ENCODE measurements around the gene CDC42BPA. TPM values are rescaled to one million over a fixed set of nuclear protein-coding genes. Genes with fewer than 3 reads are reported as not detected.

CDC42BPA gene
- total and polyA plus RNA-seq, 3 donors from 2014 or later: 39.9 to 109 (median 105) TPM

DNA sequence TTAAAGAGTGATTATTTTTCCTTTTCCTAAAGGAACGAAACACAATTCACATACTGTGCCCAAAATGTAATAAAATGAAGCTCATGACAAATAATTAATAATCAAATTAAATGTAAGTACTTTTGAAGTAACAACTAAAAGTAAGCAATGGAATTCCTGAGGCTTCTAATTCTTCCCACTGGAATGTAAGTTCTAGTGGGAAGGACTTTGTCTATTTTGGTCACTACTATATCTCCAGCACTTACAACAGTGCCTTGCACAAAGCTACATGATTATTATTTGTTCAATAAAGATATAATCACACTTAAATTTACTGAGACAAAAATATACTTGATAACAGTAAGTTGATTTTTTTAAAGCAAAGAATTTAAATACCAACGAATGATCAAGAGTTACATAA, 249.4 kb downstream of the CDC42BPA start:
- TF ChIP-seq, protein P1, sequence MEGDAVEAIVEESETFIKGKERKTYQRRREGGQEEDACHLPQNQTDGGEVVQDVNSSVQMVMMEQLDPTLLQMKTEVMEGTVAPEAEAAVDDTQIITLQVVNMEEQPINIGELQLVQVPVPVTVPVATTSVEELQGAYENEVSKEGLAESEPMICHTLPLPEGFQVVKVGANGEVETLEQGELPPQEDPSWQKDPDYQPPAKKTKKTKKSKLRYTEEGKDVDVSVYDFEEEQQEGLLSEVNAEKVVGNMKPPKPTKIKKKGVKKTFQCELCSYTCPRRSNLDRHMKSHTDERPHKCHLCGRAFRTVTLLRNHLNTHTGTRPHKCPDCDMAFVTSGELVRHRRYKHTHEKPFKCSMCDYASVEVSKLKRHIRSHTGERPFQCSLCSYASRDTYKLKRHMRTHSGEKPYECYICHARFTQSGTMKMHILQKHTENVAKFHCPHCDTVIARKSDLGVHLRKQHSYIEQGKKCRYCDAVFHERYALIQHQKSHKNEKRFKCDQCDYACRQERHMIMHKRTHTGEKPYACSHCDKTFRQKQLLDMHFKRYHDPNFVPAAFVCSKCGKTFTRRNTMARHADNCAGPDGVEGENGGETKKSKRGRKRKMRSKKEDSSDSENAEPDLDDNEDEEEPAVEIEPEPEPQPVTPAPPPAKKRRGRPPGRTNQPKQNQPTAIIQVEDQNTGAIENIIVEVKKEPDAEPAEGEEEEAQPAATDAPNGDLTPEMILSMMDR (IDR thresholded peaks at IDR 0.05): no peak
- no peak for TF ChIP-seq POLR2A (IDR thresholded peaks at IDR 0.05)
- H3K27ac ChIP-seq: no peak overlapping the region
- H3K4me3 ChIP-seq: no peak overlapping the region
- H3K9me3 ChIP-seq: no peaks in the 10 kb centered on the region
- no peaks in the 10 kb centered on the region for H3K27me3 ChIP-seq
- intact Hi-C loops (cut with DNase I; ENCODE audit: low total_unique reads): no loop called here
- no peak for DNase-seq
- no peaks in the 10 kb centered on the region for H3K4me1 ChIP-seq
- WGBS, 2 donors: 72 to 75% methylated on average over 2 of the region's 2 CpGs
- H3K36me3 ChIP-seq (ENCODE audit: low read depth, missing control alignments): no peaks in the 10 kb centered on the region

DNA sequence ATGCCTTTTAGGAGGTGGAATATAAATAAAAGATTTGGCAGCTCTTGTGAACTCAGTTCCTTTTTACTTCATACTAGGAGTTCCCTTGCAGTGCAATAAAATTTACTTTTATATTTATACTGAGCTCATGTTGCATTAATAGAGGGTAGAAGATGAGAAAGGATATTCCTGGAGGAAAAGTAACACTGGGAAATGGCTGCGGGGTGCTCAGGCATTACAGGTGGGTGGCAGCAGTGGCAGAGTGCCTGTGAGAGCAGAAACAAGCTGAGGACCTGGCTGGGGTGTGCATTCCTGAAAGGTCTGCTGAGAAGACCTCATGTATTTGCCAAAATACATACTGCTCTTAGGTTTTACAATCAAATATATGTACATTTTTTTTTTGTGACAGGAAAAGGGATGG, 251.3 kb downstream of the CDC42BPA start:
- H3K4me1 ChIP-seq: no peaks in the 10 kb centered on the region
- H3K27me3 ChIP-seq: no peaks in the 10 kb centered on the region
- H3K9me3 ChIP-seq: no peaks in the 10 kb centered on the region
- intact Hi-C loops (cut with DNase I; ENCODE audit: low total_unique reads): no loop called here
- H3K4me3 ChIP-seq: no peak overlapping the region
- TF ChIP-seq, protein P1 (IDR thresholded peaks at IDR 0.05): no peak
- TF ChIP-seq POLR2A (IDR thresholded peaks at IDR 0.05): no peak
- 65 to 83% methylated on average over 1 of the region's 1 CpG for WGBS, 2 donors
- no peaks in the 10 kb centered on the region for H3K36me3 ChIP-seq (ENCODE audit: low read depth, missing control alignments)
- no peak for DNase-seq
- no peak overlapping the region for H3K27ac ChIP-seq

DNA sequence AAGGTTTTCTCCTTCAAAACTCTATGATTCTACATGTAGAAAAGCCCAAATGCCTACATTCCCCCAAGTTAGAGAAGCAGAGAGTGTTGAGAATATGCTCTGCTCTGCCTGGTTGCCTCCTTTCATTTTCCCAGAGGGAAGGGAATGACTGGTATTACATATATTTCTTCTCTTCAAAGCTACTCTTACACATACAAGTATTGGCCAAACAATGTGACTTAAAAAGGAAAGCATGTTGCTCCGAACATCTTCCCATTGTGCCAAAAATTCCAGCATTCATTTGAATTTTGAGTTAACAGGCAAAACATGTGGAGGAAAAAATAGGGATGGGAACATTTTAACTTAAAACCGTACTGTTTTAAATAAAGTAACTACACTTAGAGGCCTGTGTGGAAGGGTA, 253.0 kb downstream of the CDC42BPA start:
- H3K4me1 ChIP-seq: no peaks in the 10 kb centered on the region
- H3K27me3 ChIP-seq: no peaks in the 10 kb centered on the region
- no peak overlapping the region for H3K27ac ChIP-seq
- DNase-seq: no peak
- H3K9me3 ChIP-seq: no peaks in the 10 kb centered on the region
- WGBS, 2 donors: 74 to 84% methylated on average over 2 of the region's 2 CpGs
- TF ChIP-seq, protein P1 (IDR thresholded peaks at IDR 0.05): no peak
- TF ChIP-seq POLR2A (IDR thresholded peaks at IDR 0.05): no peak
- H3K4me3 ChIP-seq: no peak overlapping the region
- no peaks in the 10 kb centered on the region for H3K36me3 ChIP-seq (ENCODE audit: low read depth, missing control alignments)
- intact Hi-C loops (cut with DNase I; ENCODE audit: low total_unique reads): no loop called here

DNA sequence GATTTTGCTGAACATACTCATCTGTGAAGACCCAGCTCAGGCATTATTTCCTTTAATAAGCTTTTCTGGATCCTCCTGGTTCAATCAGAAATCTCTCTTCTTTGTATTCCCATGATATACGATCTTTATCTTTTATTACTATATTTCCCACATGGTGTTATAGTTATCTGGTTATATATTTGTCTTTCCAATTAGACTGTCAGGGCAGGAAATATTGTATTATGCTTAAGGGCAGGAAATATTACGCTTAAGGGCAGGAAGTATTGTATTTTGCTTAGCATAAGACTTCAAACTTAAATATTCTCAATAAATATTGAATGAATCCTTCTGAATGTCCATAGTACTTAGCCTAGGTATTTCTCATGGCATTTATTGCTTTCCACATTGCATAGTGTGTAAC, 256.0 kb downstream of the CDC42BPA start:
- Histone ChIP-seq H3K9me3 (no peaks in the 10 kb centered on the region), H3K4me3 (no peak overlapping the region), H3K4me1 (no peaks in the 10 kb centered on the region), H3K27me3 (no peaks in the 10 kb centered on the region), H3K36me3 (ENCODE audit: low read depth, missing control alignments) (no peaks in the 10 kb centered on the region), H3K27ac (no peak overlapping the region)
- intact Hi-C loops (cut with DNase I; ENCODE audit: low total_unique reads): no loop called here
- no peak for TF ChIP-seq POLR2A (IDR thresholded peaks at IDR 0.05)
- TF ChIP-seq, protein P1 (IDR thresholded peaks at IDR 0.05): no peak
- WGBS, 2 donors: 91 to 92% methylated on average over 2 of the region's 2 CpGs
- DNase-seq: no peak

DNA sequence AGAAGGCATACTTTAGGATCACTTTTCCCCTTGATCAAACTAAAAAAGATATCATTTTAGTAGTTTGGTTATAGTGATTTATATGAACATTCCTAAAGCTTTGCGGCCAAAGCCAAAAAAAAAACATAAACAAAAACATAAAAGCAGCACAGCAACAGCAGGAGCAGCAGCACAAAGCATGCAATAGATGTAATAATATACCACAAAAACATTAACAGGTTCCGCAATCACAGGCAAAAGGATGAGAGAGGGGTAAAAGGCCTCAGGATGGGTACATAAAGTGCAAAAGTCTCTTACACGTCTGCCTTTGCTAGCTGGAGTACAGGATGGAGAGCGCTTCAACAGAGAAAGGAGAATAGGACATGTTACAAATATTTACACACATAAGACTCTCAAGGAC, 259.2 kb downstream of the CDC42BPA start:
- Histone ChIP-seq H3K4me1 (no peaks in the 10 kb centered on the region), H3K9me3 (no peaks in the 10 kb centered on the region), H3K27me3 (no peaks in the 10 kb centered on the region), H3K27ac (no peak overlapping the region), H3K4me3 (no peak overlapping the region), H3K36me3 (ENCODE audit: low read depth, missing control alignments) (no peaks in the 10 kb centered on the region)
- DNase-seq: no peak
- intact Hi-C loops (cut with DNase I; ENCODE audit: low total_unique reads): no loop called here
- 90 to 91% methylated on average over 4 of the region's 4 CpGs for WGBS, 2 donors
- no peak for TF ChIP-seq POLR2A (IDR thresholded peaks at IDR 0.05)
- TF ChIP-seq, protein P1 (IDR thresholded peaks at IDR 0.05): no peak

All from testis (tissue), 3 donors.